ENCODE data around the gene CNR2.
A peak's percentile ranks its signal among the peaks of the same experiment; 100 is the strongest.
"Not testable (repeated sequence)": the region's sequence is repeated elsewhere in the genome, so short reads cannot be mapped to it uniquely, and the experiment has no call there.

The CNR2 gene

DNA sequence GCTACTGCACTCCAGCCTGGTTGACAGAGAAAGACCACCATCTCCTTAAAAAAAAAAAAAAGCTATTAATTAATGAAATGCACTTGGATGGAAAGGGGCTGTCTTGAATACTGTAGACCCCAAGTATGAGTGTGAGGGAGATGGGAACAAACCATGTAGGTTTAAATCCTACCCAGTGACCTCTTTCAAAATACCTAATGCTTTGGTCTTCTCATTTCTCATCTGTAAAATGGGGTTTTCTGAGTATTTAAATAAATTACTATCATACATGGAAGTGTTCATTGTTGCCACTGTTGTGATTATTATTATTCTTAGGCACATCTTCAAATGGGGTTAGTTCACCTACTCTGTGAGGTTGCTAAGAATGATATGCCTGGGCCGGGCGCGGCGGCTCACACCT, 27.9 kb downstream of the CNR2 start:
- no peak for DNase-seq (ENCODE audit: low read depth in 2 of 2)

DNA sequence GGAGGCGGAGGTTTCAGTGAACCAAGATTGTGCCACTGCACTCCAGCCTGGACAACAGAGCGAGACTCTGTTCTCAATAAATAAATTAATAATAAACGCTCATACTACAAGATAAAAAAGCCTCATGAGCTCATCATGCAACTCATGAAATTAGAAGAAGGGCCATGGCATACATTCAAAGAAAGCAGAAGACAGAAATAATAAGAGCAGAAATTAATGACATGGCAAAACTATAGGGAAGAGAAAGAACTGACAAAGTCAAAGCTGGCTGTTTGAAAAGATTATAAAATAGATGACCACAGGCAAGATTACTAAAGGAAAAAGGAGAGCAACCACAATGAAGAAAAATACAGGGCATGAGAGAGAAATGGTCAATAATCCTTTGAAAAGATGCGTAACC, 30.4 kb downstream of the CNR2 start:
- no peak for DNase-seq (ENCODE audit: low read depth in 2 of 2)

DNA sequence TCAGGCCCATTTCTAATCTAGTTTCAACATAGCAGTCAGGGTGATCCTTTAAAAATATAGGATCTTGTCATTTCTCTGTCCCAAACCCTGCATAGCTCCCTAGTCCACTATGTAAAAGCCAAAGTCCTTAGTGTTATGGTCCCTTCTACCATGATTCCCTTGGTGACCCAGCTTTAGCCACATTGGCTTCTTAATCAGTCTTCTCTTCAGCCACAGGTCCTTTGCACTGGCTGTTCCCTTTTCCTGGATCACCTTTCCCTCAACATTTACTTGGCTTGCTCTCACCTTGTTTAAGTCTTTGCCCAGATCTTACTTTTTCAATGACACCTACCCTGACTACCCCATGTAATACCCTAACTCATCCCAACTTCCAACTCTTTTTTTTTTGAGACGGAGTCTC, 33.4 kb downstream of the CNR2 start:
- no peak for DNase-seq (ENCODE audit: low read depth in 2 of 2)

DNA sequence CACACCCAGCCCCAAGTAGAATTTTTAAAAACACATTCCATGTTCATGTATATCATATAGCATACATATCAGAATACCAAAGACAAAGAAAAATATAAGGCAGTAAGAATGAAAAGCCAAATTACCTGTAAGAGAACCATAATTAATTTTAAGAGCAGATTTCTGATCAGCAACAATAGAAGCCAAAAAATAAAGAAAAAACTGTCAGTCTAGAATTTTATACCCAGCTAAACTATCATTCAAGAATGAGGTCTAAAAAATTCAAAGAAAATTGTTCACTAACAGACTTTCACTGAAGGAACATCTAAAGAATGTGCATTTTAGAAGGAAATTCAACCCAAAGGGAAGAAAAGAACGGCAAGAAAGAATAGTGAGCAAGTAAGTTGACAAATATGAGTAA, 34.5 kb downstream of the CNR2 start:
- no peak for DNase-seq (ENCODE audit: low read depth in 2 of 2)

DNA sequence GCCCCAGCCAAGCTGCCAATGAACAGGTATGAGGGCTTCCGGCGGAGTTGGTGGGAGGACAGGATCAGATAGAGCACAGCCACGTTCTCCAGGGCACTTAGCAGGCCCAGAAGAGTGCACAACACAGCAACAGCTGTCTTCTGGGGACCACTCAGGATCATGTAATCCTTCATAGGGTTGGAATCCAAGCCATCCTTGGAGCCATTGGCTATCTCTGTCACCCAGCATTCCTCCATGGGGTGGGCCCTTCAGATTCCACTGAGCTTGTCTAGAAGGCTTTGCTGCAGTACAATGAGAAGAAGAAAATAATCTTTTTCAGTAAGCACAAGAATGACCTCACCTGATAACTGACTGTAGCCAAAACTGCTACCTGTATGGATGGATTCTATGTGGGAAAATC, 37.8 kb downstream of the CNR2 start:
- DNase-seq (ENCODE audit: low read depth in 2 of 2): no peak

DNA sequence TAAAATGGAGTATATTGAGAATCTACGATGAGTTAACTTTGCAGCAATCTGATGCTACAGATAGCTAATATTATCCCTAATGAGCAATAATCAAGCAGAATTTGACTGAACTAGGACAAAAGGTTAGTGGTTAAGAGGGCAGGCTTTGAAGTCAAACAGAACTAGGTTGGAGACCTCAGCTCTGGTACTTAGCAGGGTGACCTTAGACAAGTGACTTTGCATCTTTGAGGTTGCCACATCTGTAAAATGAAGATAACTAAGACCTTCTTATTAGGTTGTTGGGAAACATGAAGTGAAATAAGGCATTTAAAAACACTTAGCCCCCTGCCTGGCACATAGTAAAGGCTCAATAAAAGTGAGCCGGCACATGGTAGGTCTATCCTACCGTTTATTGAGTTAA, 40.7 kb downstream of the CNR2 start:
- DNase-seq (ENCODE audit: low read depth in 2 of 2): no peak

DNA sequence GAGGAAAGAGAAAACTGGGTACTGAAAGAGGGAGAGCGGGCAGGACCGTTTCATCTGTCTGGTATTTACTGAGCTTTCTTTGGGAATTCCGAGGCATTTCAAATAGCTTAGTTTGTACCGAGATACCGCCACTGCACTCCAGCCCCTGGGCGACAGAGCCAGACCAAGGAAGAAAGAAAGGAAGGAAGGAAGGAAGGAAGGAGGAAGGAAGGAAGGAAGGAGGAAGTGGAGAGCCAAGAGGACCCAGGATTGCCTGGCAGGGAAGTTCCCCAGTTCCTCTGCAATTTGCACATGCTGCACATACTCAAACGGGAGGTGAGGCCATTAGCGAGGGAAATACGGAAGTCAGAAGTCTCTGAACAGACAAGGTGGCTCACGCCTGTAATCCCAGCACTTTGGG, 44.1 kb downstream of the CNR2 start:
- DNase-seq (ENCODE audit: low read depth in 2 of 2): no peak

DNA sequence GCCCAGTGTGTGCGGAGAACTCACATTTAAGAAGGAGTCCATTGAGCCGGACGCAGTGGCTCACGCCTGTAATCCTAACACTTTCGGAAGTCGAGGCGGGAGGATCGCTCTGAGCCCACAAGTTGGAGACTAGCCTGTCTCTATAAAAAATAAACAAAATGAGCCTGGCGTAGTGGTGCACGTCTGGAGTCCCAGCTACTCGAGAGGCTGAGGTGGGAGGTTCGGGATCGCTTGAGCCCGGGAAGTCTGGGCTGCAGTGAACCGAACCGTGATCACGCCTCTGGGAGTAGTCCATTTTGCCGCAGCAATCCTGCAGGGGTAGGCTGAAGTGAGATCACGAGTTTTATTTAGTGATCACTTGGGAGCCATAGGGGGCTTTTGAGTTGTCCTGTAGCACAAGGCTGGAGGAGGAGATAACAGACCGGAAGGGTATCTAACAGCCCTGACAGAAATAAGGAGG, 44.6 kb downstream of the CNR2 start:
- DNase-seq (ENCODE audit: low read depth in 2 of 2): no peak

DNA sequence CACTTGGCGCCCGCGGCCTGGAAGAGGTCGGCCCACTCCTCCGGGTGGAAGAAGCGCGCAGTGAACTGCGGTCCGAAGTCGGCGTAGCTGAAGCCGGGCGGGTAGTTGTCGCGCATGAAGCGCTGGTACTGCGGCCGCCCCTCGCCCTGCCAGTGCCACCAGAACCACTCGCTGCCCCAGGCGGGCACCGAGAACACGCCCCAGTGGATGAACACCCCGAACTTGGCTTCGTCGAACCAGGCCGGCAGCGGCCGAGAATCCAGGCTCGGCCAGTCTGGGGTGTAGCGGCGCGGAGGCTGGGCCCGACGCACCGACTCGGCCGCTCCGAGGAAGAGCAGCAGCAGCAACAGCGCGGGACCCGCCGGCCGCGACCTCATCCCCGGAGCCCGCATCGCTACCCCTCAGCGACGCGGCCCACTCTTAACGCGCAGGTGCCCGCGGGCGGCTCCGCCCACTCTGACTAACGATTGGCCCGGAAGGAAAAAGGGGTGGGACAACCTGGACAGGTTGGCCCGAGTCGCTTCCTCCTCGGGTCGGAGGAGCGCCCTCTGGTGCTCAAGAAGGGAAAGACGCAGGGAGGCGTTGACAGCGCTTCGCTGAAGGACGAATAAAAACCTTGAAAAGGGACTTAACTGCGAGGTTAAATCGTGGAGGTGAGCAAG, 45.1 kb downstream of the CNR2 start, which contains the start of gene FUCA1:
Gene FUCA1, minus strand, starts transcription at position 396 of the 662 bp plus-strand sequence. Its CDS starts 4 bp downstream, at position 392.
- peak; percentile 90 to 93 for DNase-seq (ENCODE audit: low read depth in 2 of 2)

DNA sequence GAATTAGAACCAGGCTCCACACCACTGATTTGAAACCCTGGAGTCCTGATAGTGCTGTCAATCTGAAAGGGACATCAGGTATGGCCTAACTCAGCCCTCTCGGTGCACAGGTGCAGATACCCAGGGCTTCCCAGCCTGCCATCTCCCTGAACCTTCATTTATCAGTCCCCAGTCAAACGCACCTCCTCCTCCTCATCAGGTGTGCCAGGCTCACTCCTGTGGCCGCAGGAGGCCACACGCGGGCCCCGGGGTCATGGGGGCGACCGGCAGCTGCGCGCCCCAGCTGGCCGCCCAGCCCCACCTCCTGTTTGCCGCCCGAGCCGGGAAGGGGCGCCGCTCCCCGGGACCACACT, 45.6 kb downstream of the CNR2 start:
- DNase-seq (ENCODE audit: low read depth in 2 of 2): no peak

DNA sequence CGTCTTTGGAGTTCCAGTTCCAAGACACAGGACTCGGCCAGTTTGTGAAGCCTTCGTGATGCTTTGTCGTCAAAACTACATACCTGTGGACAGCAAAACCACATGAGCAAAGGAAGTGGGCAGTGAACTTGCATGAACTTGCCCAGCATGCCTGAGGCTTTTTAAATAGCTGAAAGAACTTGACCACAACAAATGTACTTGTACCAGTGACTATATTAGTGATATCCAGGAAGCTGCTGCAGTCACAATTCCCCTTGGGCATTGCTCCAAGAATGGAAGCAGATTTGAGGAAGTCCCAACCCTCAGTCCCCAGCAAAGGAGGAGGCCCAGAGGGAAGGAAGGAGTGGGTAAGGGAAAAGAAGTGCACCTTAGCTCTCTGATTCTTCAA, 47.6 kb downstream of the CNR2 start:
- DNase-seq (ENCODE audit: low read depth in 2 of 2): no peak

DNA sequence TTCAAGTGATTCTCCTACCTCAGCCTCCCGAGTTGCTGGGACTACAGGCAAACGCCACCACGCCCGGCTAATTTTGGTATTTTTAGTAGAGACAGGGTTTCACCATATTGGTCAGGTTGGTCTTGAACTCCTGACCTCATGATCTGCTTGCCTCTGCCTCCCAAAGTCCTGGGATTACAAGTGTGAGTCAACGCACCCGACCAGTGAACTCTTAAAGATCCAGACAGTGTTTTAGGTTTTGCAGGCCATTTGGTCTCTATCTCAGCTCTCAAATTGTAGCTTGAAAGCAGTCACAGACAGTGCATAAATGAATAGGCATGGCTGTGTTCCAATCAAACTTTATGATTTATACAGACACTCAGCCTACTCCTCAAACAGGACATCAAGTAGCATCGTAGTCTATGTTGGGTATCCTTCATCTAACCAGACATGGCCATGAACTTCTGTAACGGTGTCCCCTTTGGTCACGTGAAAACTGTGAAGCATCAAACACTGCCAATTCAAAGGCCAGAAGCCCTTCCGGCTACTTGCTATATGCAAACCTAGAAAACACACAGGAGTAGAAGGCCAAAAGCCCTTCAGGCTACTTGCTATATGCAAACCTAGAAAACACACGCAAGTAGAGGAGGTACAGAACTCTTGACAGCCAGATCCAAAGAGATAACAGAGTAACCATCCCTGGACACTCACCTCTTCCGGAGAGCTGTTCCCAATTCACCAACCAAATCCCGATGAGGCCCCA, 48.2 kb downstream of the CNR2 start:
- DNase-seq (ENCODE audit: low read depth in 2 of 2): no peak

DNA sequence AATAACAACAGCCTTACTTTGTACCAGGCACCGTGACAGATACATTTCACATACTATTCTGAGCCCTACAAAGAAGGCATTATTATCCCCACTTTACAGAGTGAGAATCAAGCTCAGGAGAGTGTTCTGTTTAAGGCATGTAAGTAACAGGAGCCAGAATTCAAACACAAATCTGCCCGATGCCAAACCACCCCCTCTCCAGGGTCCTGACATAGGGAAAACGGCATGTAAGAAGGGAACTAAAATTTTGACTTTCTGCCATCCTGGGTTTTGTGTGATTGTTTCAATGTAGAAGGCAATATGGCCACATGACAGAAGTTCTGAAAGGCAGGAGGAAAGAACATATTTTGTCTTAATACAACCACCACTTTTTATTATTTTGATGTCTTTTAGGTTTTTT, 50.5 kb downstream of the CNR2 start:
- DNase-seq (ENCODE audit: low read depth in 2 of 2): no peak

DNA sequence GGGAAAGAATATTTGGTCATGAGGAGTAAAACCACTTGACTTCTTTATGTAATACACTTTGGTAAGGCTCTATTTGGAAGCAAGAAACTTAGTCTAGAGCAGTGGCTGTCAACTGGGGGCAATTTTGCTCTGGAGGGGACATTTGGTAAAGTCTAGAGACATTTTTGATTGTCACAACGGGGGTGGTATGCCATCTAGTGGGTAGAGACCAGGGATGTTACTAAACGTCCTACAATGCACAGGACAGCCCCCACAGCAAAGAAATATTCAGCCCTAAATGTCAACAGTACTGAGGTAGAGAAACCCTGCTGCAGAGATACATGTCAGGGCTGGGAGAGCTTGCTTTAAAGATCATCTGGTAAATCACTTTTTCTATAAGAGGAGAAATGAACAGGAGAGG, 58.6 kb downstream of the CNR2 start:
- DNase-seq (ENCODE audit: low read depth in 2 of 2): no peak

DNA sequence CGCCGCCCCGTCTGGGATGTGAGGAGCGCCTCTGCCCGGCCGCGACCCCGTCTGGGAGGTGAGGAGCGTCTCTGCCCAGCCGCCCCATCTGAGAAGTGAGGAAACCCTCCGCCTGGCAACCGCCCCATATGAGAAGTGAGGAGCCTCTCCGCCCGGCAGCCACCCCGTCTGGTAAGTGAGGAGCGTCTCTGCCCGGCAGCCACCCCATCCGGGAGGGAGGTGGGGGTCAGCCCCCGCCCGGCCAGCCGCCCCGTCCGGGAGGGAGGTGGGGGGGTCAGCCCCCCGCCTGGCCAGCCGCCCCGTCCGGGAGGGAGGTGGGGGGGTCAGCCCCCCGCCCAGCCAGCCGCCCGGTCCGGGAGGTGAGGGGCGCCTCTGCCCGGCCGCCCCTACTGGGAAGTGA, 60.0 kb downstream of the CNR2 start:
- DNase-seq (ENCODE audit: low read depth in 2 of 2): not testable (repeated sequence)

DNA sequence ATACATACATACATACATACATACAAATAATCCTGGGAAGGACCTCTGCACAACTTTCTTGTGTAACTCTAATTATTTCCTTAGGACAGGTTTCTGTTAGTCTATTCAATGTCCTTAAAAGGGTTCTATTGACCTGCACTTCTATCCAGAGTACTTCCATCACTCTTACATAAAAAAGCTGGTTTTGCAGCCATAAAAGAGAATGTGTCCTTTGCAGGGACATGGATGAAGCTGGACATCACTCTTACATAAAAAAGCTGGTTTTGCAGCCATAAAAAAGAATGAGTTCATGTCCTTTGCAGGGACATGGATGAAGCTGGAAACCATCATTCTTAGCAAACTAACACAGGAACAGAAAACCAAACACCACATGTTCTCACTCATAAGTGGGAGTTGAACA, 61.8 kb downstream of the CNR2 start:
- not testable (repeated sequence) for DNase-seq (ENCODE audit: low read depth in 2 of 2)

DNA sequence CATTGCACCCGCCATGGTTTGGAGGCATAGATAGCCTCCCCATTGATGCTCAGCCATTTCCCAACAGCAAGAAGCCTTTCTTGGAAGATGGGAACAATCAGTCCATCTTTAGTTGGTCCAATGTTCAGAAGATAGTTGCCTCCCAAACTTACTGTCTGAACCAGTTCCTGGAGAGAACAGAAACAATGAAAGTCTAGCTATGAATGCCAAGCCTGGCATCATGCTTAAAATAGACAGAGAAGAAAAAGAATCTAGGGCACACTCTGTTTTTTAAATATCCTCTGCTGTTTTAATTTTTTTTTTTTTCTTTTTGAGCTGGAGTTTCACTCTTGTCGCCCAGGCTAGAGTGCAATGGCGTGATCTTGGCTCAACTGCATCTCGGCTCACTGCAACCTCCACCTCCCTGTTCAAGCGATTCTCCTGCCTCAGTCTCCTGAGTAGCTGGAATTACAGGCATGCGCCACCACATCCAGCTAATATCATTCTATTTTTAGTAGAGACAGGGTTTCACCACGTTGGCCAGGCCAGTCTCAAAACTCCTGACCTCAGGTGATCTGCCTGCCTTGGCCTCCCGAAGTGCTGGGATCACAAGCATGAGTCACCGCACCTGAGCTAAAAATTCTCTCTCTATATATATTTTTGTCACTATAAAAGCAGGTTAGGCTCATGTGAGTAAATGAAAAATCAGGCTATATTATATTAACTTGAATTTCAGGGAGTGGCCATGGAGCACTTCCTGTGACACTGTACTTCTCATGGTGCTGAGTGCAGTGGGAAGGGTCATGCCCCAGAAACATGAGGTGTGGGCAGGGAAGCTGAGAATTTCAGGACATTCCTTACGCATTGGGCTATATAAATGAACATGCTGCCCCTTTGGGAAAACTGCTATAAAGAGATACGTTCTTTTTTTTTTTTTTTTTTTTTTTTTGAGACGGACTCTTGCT, 64.2 kb downstream of the CNR2 start:
- no peak for DNase-seq (ENCODE audit: low read depth in 2 of 2)

DNA sequence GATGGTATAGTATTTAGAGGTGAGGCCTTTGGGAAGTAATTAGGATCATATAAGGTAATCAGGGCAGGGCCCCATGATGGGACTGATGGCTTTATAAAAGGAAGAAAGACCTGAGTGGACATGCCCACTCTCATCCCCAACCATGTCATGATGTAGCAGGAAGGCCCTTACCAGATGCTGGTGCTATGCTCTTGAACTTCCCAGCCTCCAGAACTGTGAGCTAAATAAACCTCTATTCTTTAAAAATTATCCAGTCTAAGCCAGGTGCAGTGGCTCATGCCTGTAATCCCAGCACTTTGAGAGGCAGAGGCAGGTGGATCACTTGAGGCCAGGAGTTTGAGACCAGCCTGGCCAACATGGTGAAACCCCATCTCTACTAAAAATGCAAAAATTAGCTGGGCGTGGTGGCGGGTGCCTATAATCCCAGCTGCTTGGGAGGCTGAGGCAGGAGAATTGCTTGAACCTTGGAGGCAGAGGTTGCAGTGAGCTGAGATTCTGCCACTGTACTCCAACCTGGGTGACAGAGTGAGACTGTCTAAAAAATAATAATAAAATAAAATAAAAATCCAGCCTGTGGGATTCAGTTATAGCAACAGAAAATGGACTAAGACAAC, 65.6 kb downstream of the CNR2 start:
- not testable (repeated sequence) for DNase-seq (ENCODE audit: low read depth in 2 of 2)

DNA sequence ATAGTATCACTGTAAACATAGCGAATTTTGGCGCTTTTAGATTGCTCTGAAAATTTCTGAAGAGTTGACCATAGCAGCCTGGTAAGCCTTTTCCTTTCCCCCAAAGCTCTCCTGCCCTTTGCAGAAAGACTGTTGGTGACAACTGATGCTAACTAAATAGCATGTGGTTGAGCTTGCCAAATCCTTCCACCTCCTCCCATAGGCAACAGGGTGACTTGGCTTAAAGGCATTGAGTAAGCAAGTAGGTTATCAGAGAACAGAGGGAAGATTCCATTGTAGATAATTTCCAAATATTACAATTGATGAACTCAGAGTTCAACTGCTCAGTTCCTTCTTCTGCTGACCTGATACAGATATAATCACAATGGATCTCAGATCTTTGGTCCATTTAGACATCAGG, 68.0 kb downstream of the CNR2 start:
- DNase-seq (ENCODE audit: low read depth in 2 of 2): no peak

DNA sequence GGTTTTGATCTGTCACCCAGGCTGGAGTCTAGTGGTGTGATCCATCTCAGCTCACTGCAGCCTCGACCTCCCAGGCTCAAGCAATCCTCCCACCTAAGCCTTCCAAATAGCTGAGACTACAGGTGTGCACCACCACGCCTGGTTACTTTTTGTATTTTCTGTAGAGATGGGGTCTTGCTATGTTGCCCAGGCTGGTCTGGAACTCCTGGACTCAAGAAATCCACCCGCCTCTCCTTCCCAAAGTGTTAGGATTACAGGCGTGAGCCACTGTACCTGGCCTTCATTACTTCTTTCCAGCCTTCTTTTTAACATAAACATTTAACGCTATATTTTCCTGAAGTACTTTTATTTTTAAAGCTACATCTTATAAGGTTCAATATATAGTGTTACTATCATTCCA, 69.5 kb downstream of the CNR2 start:
- DNase-seq (ENCODE audit: low read depth in 2 of 2): no peak

DNA sequence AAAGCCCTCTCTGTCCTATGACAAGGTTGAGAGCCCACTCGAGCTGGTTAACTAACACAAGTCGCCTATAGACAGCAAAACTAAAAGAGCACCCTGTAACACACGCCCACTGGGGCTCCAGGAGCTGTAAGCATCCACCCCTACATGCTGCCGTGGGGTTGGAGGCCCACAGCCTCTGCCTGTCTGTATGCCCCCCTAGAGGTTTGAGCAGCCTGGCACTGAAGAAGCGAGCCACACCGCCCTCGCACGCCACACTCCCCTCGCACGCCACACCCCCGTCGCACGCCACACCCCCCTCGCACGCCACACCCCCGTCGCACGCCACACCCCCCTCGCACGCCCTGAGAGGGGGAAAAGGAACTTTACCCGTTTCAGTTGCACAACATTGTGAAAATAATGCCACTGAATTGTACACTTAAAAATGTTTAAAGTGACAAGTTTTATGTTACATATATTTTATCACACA, 74.7 kb downstream of the CNR2 start:
- DNase-seq (ENCODE audit: low read depth in 2 of 2): peak; percentile 68 to 75

DNA sequence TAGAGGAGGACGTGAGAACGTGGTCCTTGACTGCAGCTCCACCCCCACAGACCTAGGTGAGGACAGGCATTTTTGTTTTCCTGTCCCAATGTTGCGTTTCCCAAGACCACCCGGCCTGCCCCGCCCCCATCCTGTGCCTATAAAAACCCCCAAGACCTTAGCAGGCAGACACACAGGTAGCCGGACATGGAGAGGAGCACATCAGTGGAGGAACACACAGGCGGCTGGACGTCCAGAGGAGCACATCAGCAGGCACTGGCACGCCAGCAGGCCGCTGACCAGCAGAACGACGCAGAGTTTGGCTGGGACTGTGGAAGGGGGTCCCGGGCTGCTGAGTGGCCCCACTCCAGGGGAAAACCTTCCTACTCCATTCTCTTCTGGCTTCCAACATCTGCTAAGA, 75.3 kb downstream of the CNR2 start:
- no peak for DNase-seq (ENCODE audit: low read depth in 2 of 2)
